ENCODE results near the gene ZFYVE28.

The ZFYVE28 gene

DNA sequence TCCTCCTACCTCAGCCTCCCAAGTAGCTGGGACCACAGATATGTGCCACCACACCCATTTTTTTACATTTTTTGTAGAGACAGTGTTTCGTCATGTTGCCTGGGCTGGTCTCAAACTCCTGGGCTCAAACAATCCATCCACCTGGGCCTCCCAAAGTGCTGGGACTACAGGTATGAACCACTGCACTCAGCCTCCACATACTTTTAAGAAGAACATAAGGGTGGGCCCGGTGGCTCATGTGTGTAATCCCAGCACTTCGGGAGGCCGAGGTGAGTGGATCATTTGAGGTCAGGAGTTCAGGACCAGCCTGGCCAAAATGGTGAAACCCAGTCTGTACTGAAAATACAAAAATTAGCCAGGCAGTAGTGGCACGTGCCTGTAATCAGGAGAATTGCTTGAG is 105.1 kb downstream of the ZFYVE28 start:
- CTCF ChIA-PET, result no interaction called here
- TF ChIP-seq, protein P1, sequence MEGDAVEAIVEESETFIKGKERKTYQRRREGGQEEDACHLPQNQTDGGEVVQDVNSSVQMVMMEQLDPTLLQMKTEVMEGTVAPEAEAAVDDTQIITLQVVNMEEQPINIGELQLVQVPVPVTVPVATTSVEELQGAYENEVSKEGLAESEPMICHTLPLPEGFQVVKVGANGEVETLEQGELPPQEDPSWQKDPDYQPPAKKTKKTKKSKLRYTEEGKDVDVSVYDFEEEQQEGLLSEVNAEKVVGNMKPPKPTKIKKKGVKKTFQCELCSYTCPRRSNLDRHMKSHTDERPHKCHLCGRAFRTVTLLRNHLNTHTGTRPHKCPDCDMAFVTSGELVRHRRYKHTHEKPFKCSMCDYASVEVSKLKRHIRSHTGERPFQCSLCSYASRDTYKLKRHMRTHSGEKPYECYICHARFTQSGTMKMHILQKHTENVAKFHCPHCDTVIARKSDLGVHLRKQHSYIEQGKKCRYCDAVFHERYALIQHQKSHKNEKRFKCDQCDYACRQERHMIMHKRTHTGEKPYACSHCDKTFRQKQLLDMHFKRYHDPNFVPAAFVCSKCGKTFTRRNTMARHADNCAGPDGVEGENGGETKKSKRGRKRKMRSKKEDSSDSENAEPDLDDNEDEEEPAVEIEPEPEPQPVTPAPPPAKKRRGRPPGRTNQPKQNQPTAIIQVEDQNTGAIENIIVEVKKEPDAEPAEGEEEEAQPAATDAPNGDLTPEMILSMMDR (IDR thresholded peaks at IDR 0.05; ENCODE audit: insufficient read depth, low read length, missing control alignments), result no peak
- POLR2A ChIA-PET, result no interaction called here

DNA sequence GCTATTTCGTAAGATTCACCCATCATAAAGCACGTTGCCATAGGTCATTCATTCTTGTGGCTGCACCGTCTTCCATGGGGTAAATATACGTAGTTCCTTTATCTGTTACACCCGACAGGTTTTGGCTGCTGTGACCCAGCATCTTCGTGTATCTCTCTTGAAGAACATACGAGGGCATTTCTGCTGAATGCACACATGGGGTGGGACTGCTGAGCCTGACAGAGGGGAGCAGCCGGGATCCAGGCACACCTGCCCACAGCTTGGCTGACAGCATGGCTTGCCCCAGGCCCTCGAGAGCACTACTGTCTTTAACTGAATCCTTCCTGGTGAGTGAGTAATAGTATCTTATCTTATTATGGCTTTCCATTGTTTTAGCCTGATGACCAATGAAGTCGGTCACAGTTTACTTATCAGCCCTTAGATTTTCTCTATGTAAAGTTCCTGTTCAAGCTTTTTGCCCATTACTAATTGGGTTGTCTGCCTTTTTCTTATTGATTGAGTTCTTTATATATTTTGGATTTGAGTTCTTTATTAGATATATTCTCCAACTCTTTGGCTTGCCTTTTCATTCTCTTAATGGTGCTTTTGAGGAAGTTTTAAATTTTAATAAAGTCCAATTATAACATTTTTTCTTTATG is 111.6 kb downstream of the ZFYVE28 start:
- CTCF ChIA-PET, result interaction anchor here (0.7 kb wide), 1 partner anchor 14 kb away, joined by 3 read pairs; no protein-coding TSS in a partner anchor
- no peak overlapping the region for H3K4me3 ChIP-seq (ENCODE audit: low read depth, low read length)
- TF ChIP-seq, protein P1 (IDR thresholded peaks at IDR 0.05; ENCODE audit: insufficient read depth, low read length, missing control alignments), result no peak
- POLR2A ChIA-PET, result no interaction called here
- DNase-seq (ENCODE audit: low read depth, low spot score), result no peak

More for the DNA sequence above, 105.1 kb downstream of the ZFYVE28 start:
- H3K4me3 ChIP-seq (ENCODE audit: low read depth, low read length), result no peak overlapping the region
- no peak for DNase-seq (ENCODE audit: low read depth, low spot score)

DNA sequence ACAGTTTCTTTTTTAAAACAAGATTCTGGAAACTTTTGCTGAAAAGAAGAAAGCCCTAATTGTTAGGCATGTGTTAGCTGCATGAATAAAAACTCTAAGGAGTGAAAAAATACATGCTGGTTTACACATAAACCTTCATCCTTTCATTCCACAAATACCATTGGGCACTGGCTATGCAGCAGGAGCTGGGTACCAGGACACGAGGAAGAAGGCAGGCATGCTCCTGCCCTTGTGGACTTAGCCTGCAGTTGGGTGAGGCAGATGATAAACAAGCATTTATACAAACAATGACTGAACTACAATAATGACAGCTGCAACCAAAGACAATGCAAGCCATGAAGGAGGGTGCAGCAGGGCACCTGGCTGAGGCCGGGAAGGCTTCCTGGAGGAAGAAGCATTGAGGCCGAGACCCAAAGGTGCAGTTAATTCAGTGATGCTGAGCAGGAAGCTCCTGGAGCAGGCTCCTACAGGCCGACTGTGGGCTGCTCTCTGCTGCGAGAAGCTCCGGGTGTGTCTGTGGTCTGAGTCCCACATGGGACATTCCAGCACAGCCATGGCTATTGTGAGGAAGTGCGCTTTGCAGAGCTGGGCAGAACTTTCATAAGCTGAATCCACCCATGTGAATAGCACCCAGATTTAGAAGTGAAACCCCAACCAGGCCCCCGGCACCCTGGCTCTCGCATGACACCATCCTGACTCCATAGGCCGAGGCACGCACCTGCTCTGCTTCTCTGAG is 112.5 kb downstream of the ZFYVE28 start:
- ChIA-PET CTCF (no interaction called here), POLR2A (no interaction called here)
- no peak overlapping the region for H3K4me3 ChIP-seq (ENCODE audit: low read depth, low read length)
- DNase-seq (ENCODE audit: low read depth, low spot score), result no peak
- TF ChIP-seq, protein P1 (IDR thresholded peaks at IDR 0.05; ENCODE audit: insufficient read depth, low read length, missing control alignments), result no peak

DNA sequence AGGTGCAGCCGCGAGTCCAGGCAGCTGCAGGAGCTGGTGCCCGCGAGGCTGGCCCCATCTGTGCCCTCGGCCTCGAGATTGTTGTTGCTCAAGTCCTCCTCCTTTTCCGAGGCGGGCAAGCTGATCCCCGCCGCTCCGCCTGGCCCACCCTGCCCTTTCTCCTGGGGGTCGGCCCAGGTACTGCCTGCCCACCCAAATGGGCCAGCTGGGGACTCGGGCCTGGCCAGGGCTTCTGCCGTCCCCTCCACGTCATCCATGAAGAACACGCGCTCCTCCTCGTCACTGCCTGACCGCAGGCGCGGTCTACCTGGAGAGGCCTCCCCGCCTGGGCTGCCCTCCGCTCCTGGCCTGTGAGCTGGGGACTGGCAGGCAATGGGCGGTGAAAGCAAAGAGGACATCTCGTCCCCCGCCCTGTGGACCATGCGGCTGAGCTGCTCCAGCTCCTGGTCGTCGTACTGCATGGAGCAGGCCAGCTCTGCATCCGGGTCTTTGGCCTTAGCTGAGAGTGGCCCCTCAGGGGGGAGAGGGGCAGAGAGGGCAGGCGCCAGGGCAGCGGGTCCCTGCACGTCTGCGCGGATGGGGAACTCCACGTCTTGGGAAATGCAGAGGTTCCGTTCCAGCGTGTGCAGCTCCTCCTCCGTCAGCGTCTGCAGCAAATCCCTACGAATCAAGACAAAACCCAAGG is 113.4 kb downstream of the ZFYVE28 start:
- H3K4me3 ChIP-seq (ENCODE audit: low read depth, low read length), result no peak overlapping the region
- no peak for DNase-seq (ENCODE audit: low read depth, low spot score)
- CTCF ChIA-PET, result no interaction called here
- TF ChIP-seq, protein P1 (IDR thresholded peaks at IDR 0.05; ENCODE audit: insufficient read depth, low read length, missing control alignments), result no peak
- POLR2A ChIA-PET, result no interaction called here

DNA sequence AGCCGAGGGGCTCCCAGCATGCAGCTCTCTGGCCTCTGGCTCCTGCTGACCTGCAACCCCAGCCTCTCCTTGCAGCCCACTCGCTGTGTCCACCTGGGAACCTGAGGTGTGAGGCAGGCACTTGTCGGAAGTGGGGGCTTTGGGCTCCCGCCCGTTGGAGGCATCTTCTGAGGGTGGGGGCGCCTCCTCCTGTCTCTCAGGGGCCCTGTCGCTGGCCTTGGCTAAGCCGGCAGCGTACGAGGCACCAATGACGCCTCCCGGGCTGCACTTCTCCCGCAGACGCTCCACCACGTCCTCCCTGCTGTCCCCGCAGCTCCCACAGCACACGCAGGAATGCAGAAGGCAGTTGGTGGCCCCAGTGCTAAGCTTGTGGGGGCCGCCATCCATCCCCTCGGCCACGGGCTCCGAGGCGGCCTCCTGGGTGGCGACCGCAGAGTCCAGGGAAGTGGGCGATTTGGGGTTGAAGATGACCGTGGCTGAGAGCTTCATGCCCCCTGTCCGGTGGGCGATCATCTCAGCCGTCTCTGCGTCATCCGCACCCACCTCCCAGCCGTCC is 114.0 kb downstream of the ZFYVE28 start:
- CTCF ChIA-PET, result no interaction called here
- POLR2A ChIA-PET, result no interaction called here
- H3K4me3 ChIP-seq (ENCODE audit: low read depth, low read length), result no peak overlapping the region
- TF ChIP-seq, protein P1 (IDR thresholded peaks at IDR 0.05; ENCODE audit: insufficient read depth, low read length, missing control alignments), result no peak
- DNase-seq (ENCODE audit: low read depth, low spot score), result no peak
